DMS53 (cell line): ENCODE measurements around the gene RPL19.
A peak's percentile ranks its signal among the peaks of the same experiment; 100 is the strongest.
"Not testable (repeated sequence)": the region's sequence is repeated elsewhere in the genome, so short reads cannot be mapped to it uniquely, and the experiment has no call there.

Experiments
- DNase-seq: peaks from one replicate; lab custom pipeline; 2025; lab: John Stamatoyannopoulos, UW

Gene RPL19

DNA sequence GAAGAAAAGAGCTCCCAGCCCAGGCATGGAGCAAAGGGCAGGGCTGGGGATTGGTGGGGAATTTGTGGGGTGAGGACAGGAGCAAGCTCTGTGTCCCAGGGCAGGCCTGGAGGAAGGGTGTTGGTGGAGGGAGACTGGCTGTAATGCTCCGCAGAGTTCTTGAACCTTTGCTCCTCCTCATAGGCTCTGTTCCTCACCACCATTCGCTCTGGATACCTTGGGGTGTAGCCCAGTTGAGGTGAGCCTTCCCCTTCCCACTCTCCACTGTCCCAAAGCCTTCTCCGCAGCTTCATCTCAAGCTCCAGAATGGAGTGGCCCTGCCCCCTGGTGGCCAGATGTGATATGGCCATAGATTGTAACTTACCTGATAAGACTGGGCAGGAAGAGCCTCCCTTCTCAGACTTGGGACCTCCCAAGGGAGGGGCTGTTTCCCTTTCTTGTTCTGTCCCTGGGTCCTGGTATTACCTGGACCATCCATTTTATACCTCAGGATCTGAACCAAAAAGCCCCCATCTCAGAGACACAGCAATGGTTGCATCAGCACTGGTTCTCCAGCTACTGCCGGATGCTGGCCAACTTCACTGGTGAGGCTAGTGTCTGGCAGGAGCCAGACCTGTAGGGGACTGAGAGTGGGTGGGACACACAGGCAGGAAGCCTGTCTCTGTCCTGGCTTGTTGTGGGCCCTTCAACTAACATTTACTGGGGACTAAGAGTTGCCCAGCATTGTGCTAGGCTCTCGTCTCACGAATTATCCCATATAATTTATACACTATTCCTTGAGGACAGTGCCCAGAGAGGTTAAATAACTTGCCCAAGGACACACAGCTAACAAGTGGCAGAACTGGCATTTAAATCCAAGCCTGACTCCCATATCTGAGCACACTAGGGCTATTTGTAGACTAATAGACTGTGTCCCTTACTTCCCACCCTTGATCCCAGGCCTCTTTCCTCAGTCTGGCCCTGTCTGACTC, 44.8 kb downstream of the RPL19 start:
- peak; percentile 87 for DNase-seq

DNA sequence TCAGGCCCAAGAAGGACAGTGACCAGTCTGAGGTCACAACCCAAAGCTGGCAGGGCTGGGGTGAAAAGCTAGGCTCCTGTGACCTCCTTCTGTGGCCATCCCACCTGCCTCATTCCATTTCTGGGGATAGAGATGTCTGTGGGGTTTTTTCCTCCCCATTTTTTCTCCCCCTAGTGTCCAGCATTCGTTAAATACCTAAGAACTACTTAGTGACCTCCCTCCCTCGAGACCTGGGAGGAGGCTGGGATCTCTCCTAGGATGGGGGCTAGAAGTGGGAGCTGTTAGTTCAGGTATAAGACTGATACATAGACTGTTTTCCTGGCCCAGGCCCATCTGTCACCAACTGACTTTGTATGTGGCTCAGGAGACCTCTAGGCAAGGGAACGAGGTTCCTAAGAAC, 46.2 kb downstream of the RPL19 start:
- DNase-seq = no peak

DNA sequence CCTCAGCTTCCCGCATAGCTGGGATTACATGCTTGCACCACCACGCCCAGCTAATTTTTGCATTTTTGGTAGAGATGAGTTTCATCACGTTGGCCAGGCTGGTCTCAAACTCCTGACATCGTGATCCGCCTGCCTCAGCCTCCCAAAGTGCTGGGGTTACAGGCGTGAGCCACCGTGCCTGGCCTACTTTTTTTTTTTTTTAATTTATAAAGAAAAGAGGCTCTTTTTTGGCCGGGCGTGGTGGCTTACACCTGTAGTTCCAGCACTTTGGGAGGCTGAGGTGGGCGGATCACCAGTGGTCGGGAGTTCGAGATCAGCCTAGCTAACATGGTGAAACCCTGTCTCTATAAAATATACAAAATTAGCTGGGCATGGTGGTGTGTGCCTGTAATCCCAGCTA, 50.0 kb downstream of the RPL19 start:
- not testable (repeated sequence) for DNase-seq

DNA sequence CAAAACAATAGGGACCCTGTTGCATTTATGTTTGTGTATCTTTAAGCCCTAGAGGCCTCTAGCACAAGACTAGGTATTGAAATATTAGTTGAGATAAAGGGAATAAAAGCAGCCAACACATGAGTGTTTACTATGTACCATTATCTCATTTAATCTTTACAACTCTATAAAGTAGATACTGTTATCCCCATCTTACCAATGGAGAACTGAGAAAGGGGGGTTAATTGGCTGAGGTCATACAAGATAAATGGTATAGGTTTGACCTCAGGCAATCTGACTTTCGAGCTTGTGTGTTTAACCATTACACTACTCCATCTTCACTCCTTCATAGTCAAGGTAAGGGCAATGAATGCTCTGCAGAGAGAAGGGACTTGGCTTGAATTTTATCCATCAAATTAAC, 51.9 kb downstream of the RPL19 start:
- no peak for DNase-seq

DNA sequence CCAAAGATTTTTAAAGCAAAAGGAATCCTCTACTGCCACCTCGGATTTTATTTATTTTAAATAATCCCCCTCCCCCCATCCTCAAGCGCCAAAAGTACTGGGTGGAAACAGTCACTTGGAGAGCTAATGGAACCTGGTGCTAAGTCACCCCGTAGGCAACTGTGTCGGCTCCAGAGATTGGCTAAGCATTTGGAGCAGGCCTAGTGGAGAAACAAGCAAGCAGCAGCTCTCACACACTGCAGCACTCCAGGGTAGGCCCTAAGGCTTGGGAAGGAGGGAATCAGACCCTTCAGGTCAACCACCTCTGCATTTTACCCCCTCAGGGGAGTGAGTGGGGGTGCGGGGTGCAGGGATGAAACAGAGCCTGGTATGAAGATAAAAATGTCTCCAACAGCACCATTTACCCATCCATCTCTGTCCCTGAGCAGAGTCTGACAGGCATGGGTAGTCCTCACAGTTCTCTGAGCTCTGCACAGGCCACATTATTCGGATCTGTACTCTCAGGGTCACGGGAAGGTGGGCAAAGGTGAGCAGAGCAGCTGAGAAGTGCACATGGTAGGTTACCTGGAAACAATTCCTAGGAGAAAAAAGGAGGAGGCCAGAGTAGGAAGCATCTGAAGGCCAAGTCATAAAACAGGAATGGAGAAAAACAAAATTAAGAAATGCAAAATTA, 52.8 kb downstream of the RPL19 start:
- DNase-seq = no peak
